DND-41 (cell line): ENCODE measurements around the gene LHX3.

Experiments
- ATAC-seq: fragments of 200-7000 bp; cut with Tn5 transposase; 3 replicates; pipeline ENCODE4 v1.9.1; 2021; ENCODE audit warnings: low read depth; ENCODE audit not compliant: insufficient read depth
- DNase-seq: peaks from one replicate; pipeline ENCODE4 v3.0.0-alpha.2; 2020
- H2AFZ ChIP-seq: 2 replicates; pipeline ENCODE4 v1.6.0; 2012; ENCODE audit warnings: low read depth, low read length
- H3K27ac ChIP-seq: 2 replicates; pipeline ENCODE4 v1.5.1; 2012; ENCODE audit warnings: low read length, inconsistent platforms
- H3K27me3 ChIP-seq: fragments of 200-600 bp; sonication (generic); 2 replicates; pipeline ENCODE4 v1.6.0; 2012; ENCODE audit warnings: low read length, mild to moderate bottlenecking, inconsistent platforms; ENCODE audit not compliant: insufficient read depth, poor library complexity
- H3K36me3 ChIP-seq: 2 replicates; pipeline ENCODE4 v1.5.1; 2012; ENCODE audit warnings: low read length, inconsistent platforms; ENCODE audit not compliant: insufficient read depth
- H3K4me1 ChIP-seq: 2 replicates; pipeline ENCODE4 v1.5.1; 2012; ENCODE audit warnings: mild to moderate bottlenecking, low read length; ENCODE audit not compliant: insufficient read depth
- H3K4me2 ChIP-seq: 2 replicates; pipeline ENCODE4 v1.6.0; 2012; ENCODE audit warnings: mild to moderate bottlenecking, moderate library complexity, low read length, inconsistent platforms; ENCODE audit not compliant: insufficient read depth
- H3K4me3 ChIP-seq, 2 experiments: fragments of 200-600 bp in 1 of 2; shearing (Covaris generic) in 1 of 2; 2 replicates each; pipeline ENCODE4 v1.5.1; 2012 to 2016; ENCODE audit warnings: inconsistent platforms in 2 of 2, low read length in 2 of 2, mild to moderate bottlenecking in 2 of 2, low read depth in 1 of 2, moderate library complexity in 1 of 2
- H3K79me2 ChIP-seq: 2 replicates; pipeline ENCODE4 v1.6.0; 2012; ENCODE audit warnings: low read length, inconsistent platforms; ENCODE audit not compliant: insufficient read depth
- H3K9ac ChIP-seq: 2 replicates; pipeline ENCODE4 v1.6.0; 2012; ENCODE audit warnings: low read depth, mild to moderate bottlenecking, inconsistent platforms, low read length, moderate library complexity
- H3K9me3 ChIP-seq: 2 replicates; pipeline ENCODE4 v1.5.1; 2012; ENCODE audit warnings: low read length, moderate library complexity, mild to moderate bottlenecking, inconsistent platforms; ENCODE audit not compliant: insufficient read depth, severe bottlenecking
- H4K20me1 ChIP-seq: 2 replicates; pipeline ENCODE4 v1.6.0; 2012; ENCODE audit warnings: low read length; ENCODE audit not compliant: insufficient read depth
- EZH2 ChIP-seq: IDR thresholded peaks from 3 replicates; pipeline ENCODE4 v1.6.1; 2012; ENCODE audit warnings: borderline replicate concordance, low read depth, mild to moderate bottlenecking, moderate library complexity, low read length, inconsistent platforms; ENCODE audit not compliant: severe bottlenecking
- TF ChIP-seq, protein P1 (sequence below): IDR thresholded peaks from 2 replicates; pipeline ENCODE4 v1.5.1; 2012; ENCODE audit warnings: borderline replicate concordance, low read length, moderate library complexity, mild to moderate bottlenecking; ENCODE audit not compliant: poor library complexity, severe bottlenecking; ENCODE audit errors: extremely low read depth

LHX3 gene

DNA sequence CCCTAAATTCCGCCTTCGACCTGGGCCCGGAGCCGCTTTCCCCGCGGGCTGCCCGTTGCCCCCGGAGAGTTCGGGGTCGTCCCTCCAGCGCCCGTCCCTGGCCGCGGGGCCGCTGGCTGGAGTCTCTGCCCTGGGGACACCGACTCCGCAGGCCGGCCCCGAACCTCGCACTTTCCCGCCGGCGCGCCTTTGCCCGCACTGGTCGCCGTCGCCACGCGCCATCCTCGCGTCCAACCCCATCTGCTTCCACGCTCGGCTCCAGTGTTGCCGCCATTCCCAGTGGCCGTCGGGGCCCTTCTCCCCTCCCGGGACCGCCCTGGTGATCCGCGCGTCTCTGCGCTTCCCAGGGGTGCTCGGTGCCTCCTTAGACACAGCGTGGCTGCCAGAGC, 11.0 kb downstream of the LHX3 start:
- Histone ChIP-seq H2AFZ (no peak overlapping the region), H3K36me3 (no peaks in the 10 kb centered on the region), H3K9me3 (no peaks in the 10 kb centered on the region), H3K79me2 (no peaks in the 10 kb centered on the region), H3K27ac (no peak overlapping the region), H4K20me1 (no peaks in the 10 kb centered on the region; the same call in 1 of the 2 replicates), H3K4me2 (no peak overlapping the region), H3K4me3 (no peak overlapping the region), H3K9ac (no peak overlapping the region), H3K4me1 (no peaks in the 10 kb centered on the region), H3K27me3 (peaks cover 13% of the 10 kb centered on the region)
- ATAC-seq (no peak), DNase-seq (no peak)
- TF ChIP-seq, protein P1, sequence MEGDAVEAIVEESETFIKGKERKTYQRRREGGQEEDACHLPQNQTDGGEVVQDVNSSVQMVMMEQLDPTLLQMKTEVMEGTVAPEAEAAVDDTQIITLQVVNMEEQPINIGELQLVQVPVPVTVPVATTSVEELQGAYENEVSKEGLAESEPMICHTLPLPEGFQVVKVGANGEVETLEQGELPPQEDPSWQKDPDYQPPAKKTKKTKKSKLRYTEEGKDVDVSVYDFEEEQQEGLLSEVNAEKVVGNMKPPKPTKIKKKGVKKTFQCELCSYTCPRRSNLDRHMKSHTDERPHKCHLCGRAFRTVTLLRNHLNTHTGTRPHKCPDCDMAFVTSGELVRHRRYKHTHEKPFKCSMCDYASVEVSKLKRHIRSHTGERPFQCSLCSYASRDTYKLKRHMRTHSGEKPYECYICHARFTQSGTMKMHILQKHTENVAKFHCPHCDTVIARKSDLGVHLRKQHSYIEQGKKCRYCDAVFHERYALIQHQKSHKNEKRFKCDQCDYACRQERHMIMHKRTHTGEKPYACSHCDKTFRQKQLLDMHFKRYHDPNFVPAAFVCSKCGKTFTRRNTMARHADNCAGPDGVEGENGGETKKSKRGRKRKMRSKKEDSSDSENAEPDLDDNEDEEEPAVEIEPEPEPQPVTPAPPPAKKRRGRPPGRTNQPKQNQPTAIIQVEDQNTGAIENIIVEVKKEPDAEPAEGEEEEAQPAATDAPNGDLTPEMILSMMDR = no peak
- no peak for TF ChIP-seq EZH2

DNA sequence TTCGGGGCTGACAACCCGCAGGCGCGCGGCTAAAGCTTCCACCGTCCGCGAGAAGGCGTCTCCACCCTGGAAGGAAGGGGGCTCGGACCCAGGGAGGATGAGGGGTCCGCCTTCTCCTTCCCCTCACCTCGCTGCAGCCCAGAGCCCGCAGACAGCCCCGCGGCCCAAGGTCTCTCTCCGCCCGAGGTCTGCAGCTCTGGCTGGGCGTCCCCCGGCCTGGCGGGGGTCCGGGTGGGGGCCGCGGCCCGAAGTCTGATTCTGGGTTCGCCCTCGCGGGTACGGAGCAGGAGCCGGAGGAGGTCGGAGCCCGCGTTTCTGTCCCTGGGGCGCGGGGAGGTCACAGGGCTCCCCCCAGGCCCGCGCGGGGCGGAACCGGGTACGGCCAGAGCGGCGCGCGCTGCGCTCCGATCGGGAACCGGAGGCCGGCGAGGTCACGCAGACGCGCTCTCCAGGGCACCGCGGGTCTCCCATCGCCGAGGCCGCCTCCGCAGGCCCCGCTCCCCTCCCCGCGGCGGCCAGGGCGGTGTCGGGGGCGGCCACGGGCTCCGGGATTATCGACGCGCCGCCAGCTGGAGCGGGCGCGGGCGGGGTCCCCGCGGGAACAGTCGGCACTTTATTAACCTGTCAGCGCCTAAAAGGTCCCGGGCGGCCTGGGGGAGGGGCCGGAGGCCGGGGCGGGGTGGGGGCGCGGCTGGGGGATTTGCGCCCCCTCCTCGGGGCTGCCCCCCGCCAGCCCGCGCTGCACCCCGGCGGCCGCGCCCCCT, 11.6 kb downstream of the LHX3 start:
- Histone ChIP-seq H3K4me3 (no peak overlapping the region), H3K27ac (no peak overlapping the region), H3K9me3 (no peaks in the 10 kb centered on the region), H3K4me2 (no peak overlapping the region), H2AFZ (no peak overlapping the region), H3K36me3 (no peaks in the 10 kb centered on the region), H3K27me3 (peaks cover 13% of the 10 kb centered on the region), H3K9ac (no peak overlapping the region), H4K20me1 (no peaks in the 10 kb centered on the region; the same call in 1 of the 2 replicates), H3K79me2 (no peaks in the 10 kb centered on the region), H3K4me1 (no peaks in the 10 kb centered on the region)
- no peak for ATAC-seq
- no peak for DNase-seq
- TF ChIP-seq, protein P1 = no peak
- no peak for TF ChIP-seq EZH2

DNA sequence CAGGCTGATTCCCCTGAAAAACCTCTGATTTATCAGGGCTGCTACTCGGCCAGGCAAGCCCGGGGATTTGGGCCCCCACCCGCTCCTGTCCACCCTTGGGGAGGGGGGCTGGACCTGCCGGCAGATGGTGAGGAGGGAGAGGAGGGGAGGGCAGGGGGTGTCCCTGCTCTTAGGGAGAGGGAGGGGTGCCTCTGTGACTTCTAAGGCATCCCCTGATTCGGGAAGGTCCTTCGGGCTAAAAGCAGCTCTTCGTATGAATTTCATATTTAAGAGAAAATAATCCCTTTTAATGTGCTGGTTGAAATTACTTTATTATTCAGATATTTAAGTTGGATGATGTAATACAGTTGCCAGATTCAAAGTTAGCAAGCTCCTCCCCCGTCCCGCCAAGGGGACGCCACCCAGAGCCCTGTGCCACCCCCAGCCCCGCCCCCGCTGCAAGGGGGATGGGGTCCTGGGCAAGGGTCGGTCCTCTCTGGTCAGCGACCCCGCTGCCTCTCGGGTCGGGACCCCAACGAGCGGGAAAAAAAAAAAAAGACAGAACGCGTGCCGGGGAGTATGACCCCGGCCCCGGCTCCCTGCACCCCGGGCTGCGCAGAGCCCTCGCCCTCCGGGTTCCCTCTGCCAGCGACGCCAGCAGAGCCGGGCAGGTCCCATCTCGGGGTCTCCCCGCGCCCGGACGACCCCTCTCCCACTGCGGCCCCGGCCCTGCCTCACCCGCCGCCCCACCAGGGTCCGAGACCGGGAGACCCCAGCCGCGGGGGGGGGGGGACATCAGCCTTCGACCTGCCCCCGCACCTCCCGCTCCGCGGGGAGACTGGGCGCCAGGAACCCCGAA, 12.4 kb downstream of the LHX3 start:
- no peaks in the 10 kb centered on the region for H3K36me3 ChIP-seq
- TF ChIP-seq EZH2 = no peak
- no peaks in the 10 kb centered on the region for H3K9me3 ChIP-seq
- no peak overlapping the region for H3K4me3 ChIP-seq
- H3K27me3 ChIP-seq = peaks cover 13% of the 10 kb centered on the region
- H3K79me2 ChIP-seq = no peaks in the 10 kb centered on the region
- H3K4me2 ChIP-seq = no peak overlapping the region
- H2AFZ ChIP-seq = no peak overlapping the region
- ATAC-seq = no peak
- no peaks in the 10 kb centered on the region; the same call in 1 of the 2 replicates for H4K20me1 ChIP-seq
- DNase-seq = no peak
- no peak overlapping the region for H3K27ac ChIP-seq
- H3K4me1 ChIP-seq = no peaks in the 10 kb centered on the region
- H3K9ac ChIP-seq = no peak overlapping the region

DNA sequence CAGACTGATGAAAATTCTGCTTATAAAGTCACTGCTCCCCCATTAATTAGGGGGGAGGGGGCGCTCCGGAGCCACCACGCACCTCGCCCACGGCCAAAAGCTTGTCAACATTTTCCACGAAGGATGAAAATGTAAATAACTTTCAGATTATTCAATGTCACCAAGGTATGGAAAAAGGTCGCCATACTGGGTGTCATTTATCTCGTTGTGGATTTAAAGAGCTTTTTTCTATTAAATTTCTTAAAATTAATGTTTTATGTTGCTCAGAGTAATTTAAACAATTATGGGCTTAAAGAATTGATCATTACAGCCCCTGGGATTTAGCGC, 13.0 kb downstream of the LHX3 start:
- Histone ChIP-seq H3K27ac (no peak overlapping the region), H3K4me1 (no peaks in the 10 kb centered on the region), H2AFZ (no peak overlapping the region), H3K79me2 (no peaks in the 10 kb centered on the region), H3K9ac (no peak overlapping the region), H3K9me3 (no peaks in the 10 kb centered on the region), H3K4me3 (no peak overlapping the region), H4K20me1 (no peaks in the 10 kb centered on the region; the same call in 1 of the 2 replicates), H3K36me3 (no peaks in the 10 kb centered on the region), H3K4me2 (no peak overlapping the region), H3K27me3 (peaks cover 10% of the 10 kb centered on the region)
- TF ChIP-seq, protein P1 = no peak
- TF ChIP-seq EZH2 = no peak
- ATAC-seq = no peak
- DNase-seq = no peak
